KMS-11 (cell line): ENCODE data around the gene OBSCN.

ENCODE experiments used
- H2AFZ ChIP-seq: fragments of 200-600 bp; sonication (generic); 2 replicates; pipeline ENCODE4 v1.6.1; 2016; ENCODE audit warnings: antibody characterized with exemption, mixed run types, low read depth
- H3K27ac ChIP-seq: fragments of 200-600 bp; sonication (generic); 2 replicates; pipeline ENCODE4 v1.6.1; 2016; ENCODE audit warnings: mild to moderate bottlenecking, mixed run types
- H3K27me3 ChIP-seq: fragments of 200-600 bp; sonication (generic); 2 replicates; pipeline ENCODE4 v1.6.1; 2017; ENCODE audit warnings: mild to moderate bottlenecking, low read depth, mixed run types, moderate library complexity; ENCODE audit not compliant: insufficient read depth
- H3K36me3 ChIP-seq: fragments of 200-600 bp; sonication (generic); 2 replicates; pipeline ENCODE4 v1.6.1; 2017; ENCODE audit warnings: mild to moderate bottlenecking, mixed run types; ENCODE audit not compliant: insufficient read depth
- H3K4me1 ChIP-seq: fragments of 200-600 bp; sonication (generic); 2 replicates; pipeline ENCODE4 v1.6.1; 2016; ENCODE audit warnings: mild to moderate bottlenecking, low read depth, mixed run types; ENCODE audit not compliant: poor library complexity, severe bottlenecking
- H3K4me2 ChIP-seq: fragments of 200-600 bp; sonication (generic); 2 replicates; pipeline ENCODE4 v1.7.0; 2016; ENCODE audit warnings: mild to moderate bottlenecking, mixed run types
- H3K4me3 ChIP-seq: fragments of 200-600 bp; sonication (generic); IDR thresholded peaks from 2 replicates; pipeline ENCODE4 v1.6.1; 2017; ENCODE audit warnings: low read depth, low read length, mixed read lengths; ENCODE audit not compliant: insufficient read depth
- H3K79me2 ChIP-seq: fragments of 200-600 bp; sonication (generic); 2 replicates; pipeline ENCODE4 v1.6.1; 2016; ENCODE audit warnings: low read depth, mixed run types; ENCODE audit not compliant: insufficient read depth
- H3K9ac ChIP-seq: fragments of 200-600 bp; sonication (generic); 2 replicates; pipeline ENCODE4 v1.6.1; 2016; ENCODE audit warnings: mild to moderate bottlenecking, mixed run types
- H4K20me1 ChIP-seq: fragments of 200-600 bp; sonication (generic); 2 replicates; pipeline ENCODE4 v1.6.1; 2016; ENCODE audit warnings: mild to moderate bottlenecking, mixed run types; ENCODE audit not compliant: insufficient read depth
- CTCF ChIP-seq: fragments of 200-600 bp; sonication (generic); conservative IDR thresholded peaks from 2 replicates; pipeline ENCODE4 v1.6.1; 2017; ENCODE audit warnings: low read depth, mild to moderate bottlenecking, antibody characterized with exemption, low read length, moderate library complexity, mixed read lengths

Gene OBSCN

GRCh38 chr1:228381356-228381755 lies 173.5 kb downstream of the OBSCN start:
- H3K9ac ChIP-seq = no peak overlapping the region

GRCh38 chr1:228383773-228384172 lies 175.9 kb downstream of the OBSCN start:
- Histone ChIP-seq H3K27ac (no peak overlapping the region), H2AFZ (no peak overlapping the region), H3K4me2 (no peak overlapping the region), H3K4me3 (no peak overlapping the region), H3K9ac (no peak overlapping the region), H3K79me2 (no peaks in the 10 kb centered on the region), H4K20me1 (no peaks in the 10 kb centered on the region), H3K36me3 (no peaks in the 10 kb centered on the region), H3K4me1 (no peaks in the 10 kb centered on the region), H3K27me3 (no peaks in the 10 kb centered on the region)
- TF ChIP-seq CTCF = no peak

More at GRCh38 chr1:228381356-228381755, 173.5 kb downstream of the OBSCN start:
- H4K20me1 ChIP-seq = no peaks in the 10 kb centered on the region
- H3K27me3 ChIP-seq = no peaks in the 10 kb centered on the region
- H2AFZ ChIP-seq = no peak overlapping the region
- H3K27ac ChIP-seq = no peak overlapping the region
- H3K4me1 ChIP-seq = no peaks in the 10 kb centered on the region
- no peak overlapping the region for H3K4me3 ChIP-seq
- no peak for TF ChIP-seq CTCF
- H3K79me2 ChIP-seq = no peaks in the 10 kb centered on the region
- H3K4me2 ChIP-seq = no peak overlapping the region
- H3K36me3 ChIP-seq = no peaks in the 10 kb centered on the region

- Histone ChIP-seq H3K4me1 (no peaks in the 10 kb centered on the region), H3K36me3 (no peaks in the 10 kb centered on the region), H3K4me2 (no peak overlapping the region), H2AFZ (no peak overlapping the region), H3K9ac (no peak overlapping the region), H3K79me2 (no peaks in the 10 kb centered on the region), H3K27ac (no peak overlapping the region), H3K27me3 (no peaks in the 10 kb centered on the region), H4K20me1 (no peaks in the 10 kb centered on the region), H3K4me3 (no peak overlapping the region)
- TF ChIP-seq CTCF = no peak
These were observed 177.4 kb downstream of the OBSCN start for GRCh38 chr1:228385232-228385631.

- Histone ChIP-seq H3K4me3 (no peak overlapping the region), H3K36me3 (no peaks in the 10 kb centered on the region), H3K4me1 (no peaks in the 10 kb centered on the region), H3K9ac (no peak overlapping the region), H3K4me2 (no peak overlapping the region), H3K27me3 (no peaks in the 10 kb centered on the region), H4K20me1 (no peaks in the 10 kb centered on the region), H2AFZ (no peak overlapping the region), H3K79me2 (no peaks in the 10 kb centered on the region), H3K27ac (no peak overlapping the region)
- TF ChIP-seq CTCF = no peak
These were observed 179.5 kb downstream of the OBSCN start for GRCh38 chr1:228387321-228387720.
